HG02885 (cell line): Measurements from ENCODE around the gene TAMM41.
"Not testable (repeated sequence)": the region's sequence is repeated elsewhere in the genome, so short reads cannot be mapped to it uniquely, and the experiment has no call there.

Source experiments
- ATAC-seq: cut with Tn5 transposase; IDR thresholded peaks from one replicate; pipeline ENCODE4 v1.9.1; 2021; ENCODE audit warnings: mild to moderate bottlenecking; ENCODE audit not compliant: unreplicated experiment, poor library complexity

The TAMM41 gene, protein sequence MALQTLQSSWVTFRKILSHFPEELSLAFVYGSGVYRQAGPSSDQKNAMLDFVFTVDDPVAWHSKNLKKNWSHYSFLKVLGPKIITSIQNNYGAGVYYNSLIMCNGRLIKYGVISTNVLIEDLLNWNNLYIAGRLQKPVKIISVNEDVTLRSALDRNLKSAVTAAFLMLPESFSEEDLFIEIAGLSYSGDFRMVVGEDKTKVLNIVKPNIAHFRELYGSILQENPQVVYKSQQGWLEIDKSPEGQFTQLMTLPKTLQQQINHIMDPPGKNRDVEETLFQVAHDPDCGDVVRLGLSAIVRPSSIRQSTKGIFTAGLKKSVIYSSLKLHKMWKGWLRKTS

DNA sequence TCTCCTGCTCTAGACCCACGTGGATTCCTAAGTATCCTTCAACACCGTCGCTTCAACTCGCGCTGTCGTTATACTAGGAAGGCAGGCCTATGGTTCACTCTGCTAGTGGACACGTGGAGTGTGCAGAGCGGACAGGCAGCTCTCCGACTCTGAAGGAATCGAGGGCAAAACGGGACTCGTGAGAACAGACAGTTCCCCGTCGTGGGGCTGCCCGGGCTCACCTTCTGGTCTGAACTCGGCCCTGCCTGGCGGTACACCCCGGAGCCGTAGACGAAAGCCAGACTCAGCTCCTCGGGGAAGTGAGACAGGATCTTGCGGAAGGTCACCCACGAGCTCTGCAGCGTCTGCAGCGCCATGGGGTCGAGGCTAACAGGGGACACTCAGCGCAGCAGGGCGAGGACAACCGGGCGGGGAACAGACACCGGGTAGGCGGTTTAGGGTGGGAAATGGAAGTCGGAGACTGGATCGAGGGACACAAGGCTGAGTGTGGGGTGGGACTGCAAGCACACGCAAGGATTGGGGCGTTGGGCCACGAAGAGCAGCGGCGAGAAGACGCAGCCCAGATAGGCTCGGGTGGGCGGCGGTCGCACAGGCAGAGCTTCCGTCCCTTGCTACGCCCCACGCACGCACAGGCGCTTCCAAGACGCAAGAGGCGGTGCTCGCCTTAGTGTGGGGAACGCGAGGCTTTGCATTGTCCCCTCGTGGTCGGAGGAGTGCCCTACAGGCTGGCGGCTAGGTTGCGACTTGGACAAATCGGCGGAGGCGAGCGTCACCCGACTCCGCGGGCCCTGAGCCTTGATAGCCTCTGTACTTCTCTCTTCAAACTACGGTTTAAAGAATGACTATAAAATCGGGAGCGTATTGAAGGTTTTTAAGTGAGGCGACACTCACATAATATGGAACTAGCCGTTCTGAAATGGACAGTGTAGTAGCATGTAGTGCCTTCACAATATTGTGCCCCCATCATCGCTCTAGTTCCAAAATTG is at the start of gene TAMM41:
TAMM41 (minus strand) TSS at position 605 of the 986 bp plus-strand sequence; CDS start at position 356, 249 bp downstream.
- ATAC-seq: peak; percentile 100

DNA sequence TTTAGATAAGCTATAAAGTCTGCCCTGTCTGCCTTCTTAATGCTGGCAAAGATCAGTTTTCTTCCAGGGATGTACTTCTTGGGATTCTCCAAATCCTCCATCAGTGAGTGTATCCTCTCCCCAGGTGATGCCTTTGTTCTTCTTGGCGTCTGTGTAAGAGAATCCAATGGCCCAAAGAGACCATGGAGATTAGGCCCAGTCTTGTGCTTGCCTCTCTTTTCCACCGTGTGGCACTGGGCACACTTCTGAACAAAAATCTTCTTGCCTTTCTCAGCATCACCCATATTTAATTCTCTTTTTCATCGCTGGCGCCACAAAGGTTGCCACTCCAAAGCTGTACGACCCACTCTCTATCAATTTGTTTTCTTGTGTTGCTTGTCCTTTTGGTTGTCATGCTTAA is 32.2 kb upstream of the TAMM41 start:
- no peak for ATAC-seq

DNA sequence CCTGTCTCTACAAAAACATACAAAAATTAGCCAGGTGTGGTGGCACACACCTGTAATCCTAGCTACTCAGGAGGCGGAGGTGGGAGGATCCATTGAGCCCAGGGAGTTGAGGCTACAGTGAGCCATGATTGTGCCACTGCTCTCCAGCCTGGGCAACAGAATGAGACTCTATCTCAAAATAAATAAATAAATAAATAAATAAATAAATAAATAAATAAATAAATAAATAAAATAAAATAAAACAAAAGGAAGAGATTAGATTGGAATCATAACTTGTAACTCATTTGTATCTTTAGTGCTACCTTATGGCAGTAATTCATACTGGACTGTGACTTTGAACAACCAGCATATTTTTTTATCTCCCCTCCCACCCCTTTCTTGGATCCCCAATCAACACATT is 28.0 kb upstream of the TAMM41 start:
- ATAC-seq: not testable (repeated sequence)

DNA sequence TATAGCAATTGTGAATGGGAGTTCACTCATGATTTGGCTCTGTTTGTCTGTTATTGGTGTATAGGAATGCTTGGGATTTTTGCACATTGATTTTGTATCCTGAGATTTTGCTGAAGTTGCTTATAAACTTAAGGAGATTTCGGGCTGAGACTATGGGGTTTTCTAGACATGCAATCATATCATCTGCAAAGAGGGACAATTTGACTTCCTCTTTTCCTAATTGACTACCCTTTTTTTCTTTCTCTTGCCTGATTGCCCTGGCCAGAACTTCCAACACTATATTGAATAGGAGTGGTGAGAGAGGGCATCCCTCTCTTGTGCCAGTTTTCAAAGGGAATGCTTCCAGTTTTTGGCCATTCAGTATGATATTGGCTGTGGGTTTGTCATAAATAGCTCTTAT is 17.1 kb upstream of the TAMM41 start:
- ATAC-seq: not testable (repeated sequence)

DNA sequence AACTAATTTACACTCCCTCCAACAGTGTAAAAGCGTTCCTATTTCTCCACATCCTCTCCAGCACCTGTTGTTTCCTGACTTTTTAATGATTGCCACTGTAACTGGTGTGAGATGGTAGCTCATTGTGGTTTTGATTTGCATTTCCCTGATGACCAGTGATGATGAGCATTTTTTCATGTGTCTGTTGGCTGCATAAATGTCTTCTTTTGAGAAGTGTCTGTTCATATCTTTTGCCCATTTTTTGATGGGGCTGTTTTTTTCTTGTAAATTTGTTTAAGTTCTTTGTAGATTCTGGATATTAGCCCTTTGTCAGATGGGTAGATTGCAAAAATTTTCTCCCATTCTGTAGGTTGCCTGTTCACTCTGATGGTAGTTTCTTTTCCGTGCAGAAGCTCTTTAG is 15.9 kb upstream of the TAMM41 start:
- ATAC-seq: not testable (repeated sequence)

DNA sequence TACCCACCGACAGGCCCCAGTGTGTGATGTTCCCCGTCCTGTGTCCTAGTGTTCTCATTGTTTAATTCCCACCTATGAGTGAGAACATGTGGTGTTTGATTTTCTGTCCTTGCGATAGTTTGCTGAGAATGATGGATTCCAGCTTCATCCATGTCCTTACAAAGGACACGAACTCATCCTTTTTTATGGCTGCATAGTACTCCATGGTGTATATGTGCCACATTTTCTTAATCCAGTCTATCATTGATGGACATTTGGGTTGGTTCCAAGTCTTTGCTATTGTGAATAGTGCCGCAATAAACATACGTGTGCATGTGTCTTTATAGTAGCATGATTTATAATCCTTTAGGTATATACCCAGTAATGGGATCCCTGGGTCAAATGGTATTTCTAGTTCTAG is 15.5 kb upstream of the TAMM41 start:
- ATAC-seq: not testable (repeated sequence)

DNA sequence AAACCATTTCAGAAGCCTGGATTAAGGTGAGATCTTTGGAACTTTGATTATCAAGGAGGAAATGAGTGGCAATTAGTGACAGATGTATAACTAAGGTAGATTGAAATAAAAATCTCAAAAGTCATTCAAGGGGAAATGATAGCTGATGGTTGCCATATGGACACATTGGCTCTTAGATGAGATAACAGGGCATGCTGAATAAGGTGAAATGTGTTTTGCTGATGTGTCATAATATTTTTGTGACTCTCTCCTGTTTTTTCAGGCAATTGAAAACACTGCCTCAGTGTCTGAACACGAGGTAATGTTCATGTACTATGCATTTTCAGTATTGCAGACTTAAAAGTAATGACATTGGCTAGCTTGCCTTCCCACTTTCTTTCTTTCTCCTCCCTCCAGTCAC is 13.5 kb upstream of the TAMM41 start:
- ATAC-seq: not testable (repeated sequence)

DNA sequence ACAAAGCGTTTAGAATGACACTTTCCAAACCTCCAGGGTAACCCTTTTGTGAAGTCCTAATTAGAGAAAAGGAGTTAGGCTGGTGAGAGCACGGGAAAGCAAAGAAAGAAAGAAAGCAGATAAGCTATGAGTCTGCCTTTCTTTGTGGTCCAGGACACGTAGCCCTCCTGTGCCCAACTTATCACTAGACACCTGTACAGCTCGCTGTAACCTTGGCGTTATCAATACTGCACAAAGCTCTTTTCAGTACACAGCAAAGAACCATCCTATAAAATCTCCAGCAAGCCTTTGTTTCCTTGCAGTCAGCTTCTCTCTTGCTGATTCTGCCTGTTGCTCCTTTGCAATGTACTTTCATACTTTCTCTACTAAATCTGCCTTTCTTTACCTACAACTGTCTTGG is 6.8 kb upstream of the TAMM41 start:
- ATAC-seq: no peak

DNA sequence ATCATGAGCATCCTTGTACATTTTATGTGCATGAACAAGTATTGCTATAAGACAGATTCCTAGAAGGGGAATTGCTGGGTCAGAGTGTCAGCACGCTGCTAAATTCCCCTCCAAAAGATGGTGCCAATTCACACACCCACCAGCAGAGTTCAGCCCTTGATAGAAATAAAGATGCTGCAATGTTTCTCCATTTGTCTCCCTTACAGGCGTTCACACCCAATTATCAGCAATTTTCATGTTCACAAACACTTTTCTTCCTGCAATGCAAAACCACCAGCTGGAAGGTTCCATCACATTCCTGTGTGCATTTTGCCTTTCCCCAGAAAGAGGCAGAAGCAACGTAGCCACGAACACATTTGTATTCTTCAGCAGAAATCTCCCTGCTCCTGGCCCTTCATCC is 3.3 kb upstream of the TAMM41 start:
- no peak for ATAC-seq

DNA sequence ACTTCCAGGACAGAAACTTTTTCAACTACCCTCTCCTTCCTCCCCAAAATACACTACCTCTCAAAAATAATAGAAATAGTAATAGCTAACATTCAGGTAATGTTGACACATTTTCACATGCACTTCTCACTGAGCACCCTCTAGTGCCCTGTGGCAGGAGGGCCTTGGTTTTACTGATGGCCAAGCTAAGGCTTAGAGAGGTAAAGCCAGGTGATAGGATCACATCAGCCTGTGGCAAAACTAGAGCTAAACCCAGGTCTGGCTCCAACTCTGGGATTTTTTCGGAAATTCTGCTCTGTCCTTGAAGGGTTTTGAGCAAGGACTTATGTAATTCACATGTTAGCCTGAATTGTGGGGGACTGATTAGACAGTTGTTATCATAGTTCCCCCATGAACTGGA is 922 bp upstream of the TAMM41 start:
- ATAC-seq: no peak

DNA sequence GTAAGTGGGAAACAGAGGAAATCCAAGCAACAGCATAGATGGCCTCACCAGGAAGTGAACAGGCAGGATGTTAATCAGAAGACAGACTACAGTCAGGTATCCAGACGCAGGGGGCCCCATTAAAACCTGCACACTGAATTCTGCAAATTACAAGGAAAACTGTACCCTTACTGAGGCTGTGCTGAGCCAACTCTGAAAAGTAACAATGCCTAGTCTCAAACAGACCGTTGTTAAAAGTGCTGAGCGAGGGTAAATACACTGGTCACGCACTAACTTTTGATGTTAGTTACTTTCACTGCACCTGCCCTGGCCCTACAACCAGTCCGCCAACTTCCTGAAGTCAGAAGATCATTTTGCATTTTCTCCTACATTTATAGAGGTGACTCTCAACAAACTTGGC is 1.0 kb downstream of the TAMM41 start:
- no peak for ATAC-seq

DNA sequence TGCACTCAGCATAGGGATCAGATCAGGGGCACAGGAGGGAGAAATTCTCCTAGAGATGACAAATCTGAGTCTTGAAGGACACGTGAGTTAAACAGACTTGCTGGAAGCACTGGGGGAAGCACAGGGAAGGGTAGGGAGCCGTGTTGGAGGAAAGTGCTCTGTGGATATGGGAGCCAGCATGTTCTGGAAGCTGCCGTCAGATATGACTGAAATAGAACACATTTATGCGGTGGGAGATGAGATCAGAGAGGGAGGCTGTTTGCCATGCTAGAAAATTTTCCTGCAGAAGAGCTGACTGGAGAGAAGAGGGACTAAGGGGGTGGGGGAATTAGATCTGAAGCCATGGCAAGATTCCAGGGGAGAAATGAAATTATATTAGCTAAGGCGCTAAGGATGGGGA is 1.8 kb downstream of the TAMM41 start:
- no peak for ATAC-seq

DNA sequence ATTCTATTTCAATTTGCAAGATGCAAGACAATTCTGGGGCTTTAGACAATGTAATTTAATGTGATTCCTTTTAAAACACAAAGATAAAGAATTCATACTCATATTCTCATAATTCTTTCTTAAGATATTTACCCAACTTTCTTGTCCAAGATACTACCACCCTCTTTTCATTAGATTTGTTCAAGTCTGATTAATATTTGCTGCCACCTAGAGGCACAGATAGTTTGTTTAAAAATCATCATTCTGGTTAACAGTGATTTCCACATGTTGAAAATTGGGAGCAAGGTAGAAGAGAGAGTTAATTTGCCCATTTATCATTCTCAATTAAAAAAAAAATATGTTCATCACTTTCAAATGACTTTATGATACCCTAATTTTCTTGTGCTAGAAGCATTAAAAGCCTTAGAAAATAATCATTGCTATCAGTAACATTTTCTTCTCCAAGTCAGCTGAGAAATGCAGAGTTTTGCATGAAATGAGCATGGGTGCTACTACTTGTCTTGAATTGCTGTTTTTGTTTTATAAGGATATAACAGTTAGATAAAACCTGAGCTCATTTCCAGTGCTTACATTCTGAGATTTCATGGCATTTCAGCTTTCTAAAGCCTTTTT is 11.6 kb downstream of the TAMM41 start:
- ATAC-seq: no peak

DNA sequence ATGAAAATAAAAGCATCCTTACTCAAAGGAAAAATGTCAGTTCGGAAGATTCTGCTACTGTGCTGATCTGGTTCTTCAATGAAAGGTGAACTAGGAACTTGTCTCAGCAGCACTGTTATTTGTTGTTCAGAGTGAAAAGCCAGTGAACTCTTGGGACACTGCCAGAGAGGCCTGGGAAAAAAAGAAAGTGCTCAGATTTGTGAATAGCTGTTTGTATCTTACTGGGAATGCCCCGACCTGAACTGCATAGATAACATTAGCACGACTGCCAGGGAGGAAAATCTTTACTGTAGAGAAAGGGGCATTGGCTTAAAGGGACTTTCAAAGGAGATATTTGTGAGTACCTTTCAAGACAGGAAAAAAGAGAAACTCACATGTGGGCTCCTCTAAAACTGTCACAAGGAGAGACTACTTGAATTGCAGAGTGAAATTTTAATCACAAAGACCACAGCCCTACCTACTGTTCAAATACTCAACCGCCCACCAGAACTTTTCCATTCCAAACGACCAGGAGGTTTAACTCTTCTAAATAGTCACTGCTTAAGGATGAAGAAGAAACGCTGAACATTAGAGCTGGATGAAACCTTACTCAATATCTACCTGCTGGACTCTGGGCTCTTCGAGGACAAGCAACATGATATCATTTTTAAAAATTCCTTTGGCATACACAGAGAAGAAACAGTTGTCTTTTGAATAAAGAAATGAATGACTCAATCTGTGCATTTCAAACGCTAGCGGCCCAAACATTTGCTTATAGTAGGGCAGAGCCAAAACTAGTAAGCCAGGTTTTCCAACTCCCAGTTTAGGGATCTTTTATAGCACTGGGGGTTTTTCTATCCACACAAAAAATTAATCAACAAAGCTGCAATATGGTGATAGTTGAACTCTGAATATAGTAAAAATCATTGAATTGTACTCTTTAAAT is 13.4 kb downstream of the TAMM41 start:
- ATAC-seq: no peak

DNA sequence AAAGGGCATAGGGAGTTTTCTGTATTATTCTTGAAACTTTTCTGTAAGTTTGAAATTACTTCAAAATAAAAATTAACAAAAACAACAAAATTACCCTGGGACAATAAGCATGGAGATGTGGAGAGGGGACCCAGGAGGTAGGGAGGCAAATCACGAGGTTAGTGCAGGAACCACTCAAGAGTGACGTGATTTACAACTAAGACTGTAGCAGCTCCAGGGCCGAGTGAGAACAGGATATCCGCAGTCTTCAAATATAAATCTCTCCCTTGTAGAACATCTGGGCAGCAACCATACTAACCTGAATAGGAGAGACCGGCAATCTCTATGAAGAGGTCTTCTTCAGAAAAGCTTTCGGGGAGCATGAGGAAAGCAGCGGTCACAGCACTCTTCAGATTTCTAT is 17.3 kb downstream of the TAMM41 start:
- no peak for ATAC-seq

DNA sequence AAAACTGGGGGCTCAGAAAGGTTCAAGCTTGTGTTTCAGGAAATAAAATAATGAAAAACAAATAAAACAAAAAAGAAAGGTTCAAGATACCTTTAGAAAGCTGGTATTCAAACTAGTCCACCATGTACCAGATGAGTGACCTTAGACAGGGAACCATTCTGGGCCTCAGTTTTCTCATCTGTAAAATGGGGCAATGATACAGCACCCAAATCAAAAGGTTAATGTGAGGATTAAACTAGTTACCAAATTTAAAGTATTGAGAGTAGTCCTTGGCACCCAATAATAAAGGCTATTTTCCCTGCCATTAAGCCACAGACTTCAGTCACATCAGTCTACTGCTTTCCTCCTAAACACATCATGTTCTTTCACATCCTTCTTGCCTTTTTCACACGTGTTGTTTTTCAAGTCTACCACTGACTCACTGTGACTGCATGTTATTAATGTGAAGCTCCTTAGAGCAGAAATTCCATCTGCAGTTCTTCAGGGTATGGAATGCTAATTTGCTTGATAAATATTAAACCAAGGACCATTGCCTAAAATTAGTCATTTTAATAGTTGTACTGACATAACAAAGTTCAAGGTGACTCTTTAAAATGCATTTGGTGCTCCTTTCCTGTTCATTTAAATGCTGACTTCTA is 19.9 kb downstream of the TAMM41 start:
- no peak for ATAC-seq

DNA sequence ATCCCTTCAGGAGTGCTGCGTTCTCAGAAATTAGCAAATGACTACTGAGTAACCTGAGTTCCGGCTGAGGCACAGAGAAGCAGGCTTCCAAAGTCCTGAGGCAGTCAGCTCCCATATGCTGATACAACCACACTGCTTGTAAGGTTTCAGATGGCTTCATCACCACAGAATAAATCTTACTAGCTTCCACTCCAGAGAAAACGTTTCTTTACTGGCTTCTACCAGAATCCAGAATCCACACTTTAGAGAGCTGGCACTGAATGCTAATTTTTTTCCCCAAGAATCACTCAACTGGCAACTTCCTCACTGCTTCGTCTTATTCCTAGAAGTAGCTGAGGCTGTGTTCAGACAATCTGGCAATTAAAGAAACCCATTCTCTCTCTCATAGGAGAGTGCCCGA is 21.4 kb downstream of the TAMM41 start:
- ATAC-seq: no peak

DNA sequence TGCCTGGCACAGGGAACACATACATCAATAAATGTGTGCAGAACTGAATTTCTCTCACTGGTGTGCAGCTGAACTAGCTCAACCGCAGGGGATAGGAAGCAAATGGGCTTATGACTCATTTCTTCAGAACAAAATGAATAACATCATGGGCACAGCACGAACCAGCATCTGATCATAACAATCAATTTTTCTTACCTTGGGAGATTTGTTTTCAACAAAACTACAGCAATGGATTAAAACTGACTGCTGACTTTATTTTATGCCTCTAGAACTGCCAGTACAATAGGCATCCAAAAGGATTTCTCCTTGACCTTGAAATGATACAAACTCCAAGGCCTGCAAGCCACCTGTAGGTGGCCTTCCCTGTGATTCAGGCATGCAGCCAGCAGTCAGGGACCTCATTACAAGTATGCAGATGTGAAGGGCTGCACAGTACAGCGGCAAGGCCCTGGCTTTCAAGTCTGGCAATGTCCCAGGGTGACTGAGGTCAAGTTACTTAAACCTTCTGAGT is 26.1 kb downstream of the TAMM41 start:
- peak; percentile 80 for ATAC-seq

DNA sequence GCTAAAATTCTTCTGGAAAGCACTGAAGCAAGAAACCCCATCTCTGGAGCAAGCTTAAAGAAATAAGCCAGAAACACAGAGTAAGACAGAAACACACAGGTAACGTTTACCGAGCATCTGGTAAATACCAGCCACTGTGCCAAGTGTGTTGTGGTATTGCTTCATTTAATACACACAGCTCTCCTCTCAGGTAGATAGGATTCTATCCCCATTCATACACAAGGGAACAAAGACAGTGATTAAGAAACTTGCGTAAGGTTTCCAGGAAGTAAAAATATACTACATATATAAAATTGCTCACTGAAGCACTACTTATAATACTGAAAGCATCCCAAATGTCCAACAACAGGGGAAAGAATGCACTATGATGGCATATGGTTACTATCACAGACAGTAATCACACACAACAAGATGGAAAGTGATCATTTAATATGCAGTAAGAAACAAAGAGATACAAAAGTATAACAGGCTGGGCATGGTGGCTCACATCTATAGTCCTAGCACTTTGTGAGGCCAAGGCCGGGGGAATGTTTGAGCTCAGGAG is 27.5 kb downstream of the TAMM41 start:
- ATAC-seq: no peak
